Sigmoid colon (tissue), 7 donors: Measurements from ENCODE around the gene NUP98. TPM values are rescaled to one million over a fixed set of nuclear protein-coding genes. Genes with fewer than 3 reads are reported as not detected.

Experiments used
- DNase-seq: peaks from one replicate; pipeline ENCODE4 v3.0.0-alpha.2; 2019
- H3K27ac ChIP-seq, 4 donors: fragments of 200-600 bp; sonication (generic); one replicate each; pipeline ENCODE4 v1.5.1; 2016 to 2019; ENCODE audit warnings: mild to moderate bottlenecking in 1 of 4
- H3K27me3 ChIP-seq, 3 donors: fragments of 200-600 bp; sonication (generic); one replicate each; pipeline ENCODE4 v1.5.1; 2019; ENCODE audit warnings: mild to moderate bottlenecking in 1 of 3
- H3K36me3 ChIP-seq, 4 donors: fragments of 200-600 bp; sonication (generic); one replicate each; pipeline ENCODE4 v1.5.1; 2016 to 2019
- H3K4me1 ChIP-seq, 4 donors: fragments of 200-600 bp; sonication (generic); one replicate each; pipeline ENCODE4 v1.5.1; 2017 to 2019
- H3K4me3 ChIP-seq, 4 donors: fragments of 200-600 bp; sonication (generic); one replicate each; pipeline ENCODE4 v1.5.1; 2017 to 2019; ENCODE audit warnings: mild to moderate bottlenecking in 2 of 4, moderate library complexity in 1 of 4
- H3K9me3 ChIP-seq, 4 donors: fragments of 200-600 bp in 3 of 4; sonication (generic) in 3 of 4; one replicate each; pipeline versions ENCODE4 v1.5.1 to v1.6.1; 2013 to 2019
- CTCF ChIP-seq, 4 experiments: fragments of 450-650 bp in 3 of 4; fragments of 200-600 bp in 1 of 4; IDR thresholded peaks; one replicate each; pipeline ENCODE4 v1.5.1; 2016 to 2019; ENCODE audit warnings: antibody characterized with exemption in 4 of 4, mild to moderate bottlenecking in 3 of 4, moderate library complexity in 2 of 4
- EP300 ChIP-seq, 4 donors: sonication (generic); formaldehyde crosslinking; IDR thresholded peaks; one replicate each; pipeline ENCODE4 v1.6.1; 2017; ENCODE audit warnings: antibody characterized with exemption in 4 of 4
- POLR2A ChIP-seq, 2 donors: fragments of 450-650 bp; IDR thresholded peaks; one replicate each; pipeline ENCODE4 v1.6.1; 2016; ENCODE audit warnings: antibody characterized with exemption in 2 of 2, mild to moderate bottlenecking in 2 of 2, moderate library complexity in 2 of 2
- POLR2AphosphoS5 ChIP-seq, 4 donors: sonication (generic); formaldehyde crosslinking; IDR thresholded peaks; one replicate each; pipeline ENCODE4 v1.6.1; 2017; ENCODE audit warnings: antibody characterized with exemption in 4 of 4
- WGBS, 2 donors: extraction: QIAGEN DNeasy Blood & Tissue Kit; methylation state at CpG; one replicate each; pipeline ENCODE4 v1.1.7; 2013; 5-methylcytosine and 5-hydroxymethylcytosine counted together
- intact Hi-C: fragments of 100-400 bp; cut with DNase I; formaldehyde crosslinking; loops from one replicate; pipeline ENCODE4 v1.15.1; 2023
- polyA plus RNA-seq, 3 donors: library from polyadenylated mRNA; stranded (reverse); fragments of 200-250 nt; gene quantifications; one replicate each; pipeline ENCODE4 v1.2.3, GENCODE V29; 2013
- total RNA-seq, 4 donors: library from RNA; depleted of rRNA; stranded (reverse); fragments of >200 nt; gene quantifications; one replicate each; pipeline ENCODE4 v1.1.0, GENCODE V29; 2016
- donor health status: healthy with polysubstance abuse.
- donor health status: Bipolar disorder and iron deficiency.
- donor health status: healthy.

The NUP98 gene
- total and polyA plus RNA-seq, 7 donors, result 14.4 to 158 (median 83.5) TPM

- peaks cover 26 to 98% (median 58%) of the 10 kb centered on the region in 4 donors for H3K36me3 ChIP-seq
- 40 to 83% methylated on average over 2 of the region's 2 CpGs for WGBS, 2 donors
- intact Hi-C loops, result no loop called here
Measured at GRCh38 chr11:3684819-3685172, 112.6 kb downstream of the NUP98 start.

GRCh38 chr11:3684129-3684818, 113.1 kb downstream of the NUP98 start:
- Histone ChIP-seq H3K4me3 (no peak overlapping the region), H3K4me1 (no peaks in the 10 kb centered on the region), H3K27me3 (no peaks in the 10 kb centered on the region), H3K36me3 (peaks cover 26 to 98% (median 63%) of the 10 kb centered on the region in 4 donors), H3K27ac (no peak overlapping the region), H3K9me3 (no peaks in the 10 kb centered on the region)
- intact Hi-C loops, result no loop called here
- 96 to 97% methylated on average over 12 of the region's 12 CpGs for WGBS, 2 donors
- no peak for DNase-seq
- no peak for TF ChIP-seq EP300 (IDR thresholded peaks at IDR 0.05)
- no peak for TF ChIP-seq CTCF (IDR thresholded peaks at IDR 0.05)
- no peak for TF ChIP-seq POLR2AphosphoS5 (IDR thresholded peaks at IDR 0.05)

More at GRCh38 chr11:3684819-3685172, 112.6 kb downstream of the NUP98 start:
- Histone ChIP-seq H3K27me3 (no peaks in the 10 kb centered on the region), H3K9me3 (no peaks in the 10 kb centered on the region), H3K27ac (no peak overlapping the region), H3K4me1 (no peaks in the 10 kb centered on the region), H3K4me3 (no peak overlapping the region)
- DNase-seq, result no peak
- no peak for TF ChIP-seq CTCF (IDR thresholded peaks at IDR 0.05)
- no peak for TF ChIP-seq POLR2A (IDR thresholded peaks at IDR 0.05)
- TF ChIP-seq EP300 (IDR thresholded peaks at IDR 0.05), result no peak
- no peak for TF ChIP-seq POLR2AphosphoS5 (IDR thresholded peaks at IDR 0.05)

- DNase-seq, result no peak
- intact Hi-C loops, result no loop called here
- H3K9me3 ChIP-seq, result no peaks in the 10 kb centered on the region
- WGBS, 2 donors, result 97 to 99% methylated on average over 9 of the region's 9 CpGs
- H3K4me3 ChIP-seq, result no peak overlapping the region
- H3K36me3 ChIP-seq, result peaks cover 34 to 98% (median 68%) of the 10 kb centered on the region in 4 donors
- no peaks in the 10 kb centered on the region for H3K4me1 ChIP-seq
- no peak for TF ChIP-seq POLR2AphosphoS5 (IDR thresholded peaks at IDR 0.05)
- TF ChIP-seq CTCF (IDR thresholded peaks at IDR 0.05), result no peak
- TF ChIP-seq EP300 (IDR thresholded peaks at IDR 0.05), result no peak
- TF ChIP-seq POLR2A (IDR thresholded peaks at IDR 0.05), result no peak
- no peak overlapping the region for H3K27ac ChIP-seq
- no peaks in the 10 kb centered on the region for H3K27me3 ChIP-seq
Measured at GRCh38 chr11:3683039-3683438, 114.3 kb downstream of the NUP98 start.

GRCh38 chr11:3679077-3679476, 118.3 kb downstream of the NUP98 start:
- Histone ChIP-seq H3K27ac (no peak overlapping the region), H3K4me1 (no peaks in the 10 kb centered on the region), H3K4me3 (no peak overlapping the region), H3K27me3 (no peaks in the 10 kb centered on the region), H3K36me3 (peaks cover 55 to 100% (median 79%) of the 10 kb centered on the region in 4 donors), H3K9me3 (no peaks in the 10 kb centered on the region)
- no peak for DNase-seq
- intact Hi-C loops, result no loop called here
- TF ChIP-seq EP300 (IDR thresholded peaks at IDR 0.05) (no peak), CTCF (IDR thresholded peaks at IDR 0.05) (no peak), POLR2AphosphoS5 (IDR thresholded peaks at IDR 0.05) (no peak), POLR2A (IDR thresholded peaks at IDR 0.05) (no peak)
- 95 to 96% methylated on average over 3 of the region's 3 CpGs for WGBS, 2 donors

GRCh38 chr11:3675971-3676370, 121.4 kb downstream of the NUP98 start:
- no peak overlapping the region for H3K4me3 ChIP-seq
- no peak for DNase-seq
- H3K4me1 ChIP-seq, result no peaks in the 10 kb centered on the region
- no peaks in the 10 kb centered on the region for H3K9me3 ChIP-seq
- H3K27me3 ChIP-seq, result no peaks in the 10 kb centered on the region
- no peak overlapping the region for H3K27ac ChIP-seq
- TF ChIP-seq CTCF (IDR thresholded peaks at IDR 0.05) (no peak), EP300 (IDR thresholded peaks at IDR 0.05) (no peak), POLR2AphosphoS5 (IDR thresholded peaks at IDR 0.05) (no peak), POLR2A (IDR thresholded peaks at IDR 0.05) (no peak)
- intact Hi-C loops, result no loop called here
- WGBS, 2 donors, result 97 to 98% methylated on average over 11 of the region's 11 CpGs
- H3K36me3 ChIP-seq, result peaks cover 43 to 100% (median 55%) of the 10 kb centered on the region in 4 donors
